Ishikawa (cell line): ENCODE data around the gene ZMIZ1.

Experiments used
- CREB1 ChIP-seq: IDR thresholded peaks from 2 replicates; pipeline ENCODE4 v1.6.1; 2012; ENCODE audit warnings: low read depth
- EP300 ChIP-seq: IDR thresholded peaks from 2 replicates; pipeline ENCODE4 v1.6.1; 2012; ENCODE audit warnings: borderline replicate concordance
- NFIC ChIP-seq: IDR thresholded peaks from 2 replicates; pipeline ENCODE4 v1.6.1; 2012
- REST ChIP-seq: IDR thresholded peaks from 2 replicates; pipeline ENCODE4 v1.6.1; 2012; ENCODE audit warnings: low read depth, mild to moderate bottlenecking

- TF ChIP-seq EP300 (no peak), REST (no peak), CREB1 (no peak), NFIC (no peak)
Observed at GRCh38 chr10:79277579-79278269, 209.0 kb downstream of the ZMIZ1 start.
